Stimulated activated CD4-positive, alpha-beta T cell treated with anti-CD3 and anti-CD28 coated beads, Interleukin-12 subunit alpha, Interleukin-12 subunit beta, amount 100 ng/mL, for 48 hours (primary cell): ENCODE results near the gene COX10.
"Not testable (repeated sequence)": the region's sequence is repeated elsewhere in the genome, so short reads cannot be mapped to it uniquely, and the experiment has no call there.

Experiments used
- DNase-seq, 3 donors: peaks; one replicate each; pipeline ENCODE4 v3.0.0-alpha.2; 2020; ENCODE audit warnings: low read depth in 2 of 3, low spot score in 1 of 3

Gene COX10

DNA sequence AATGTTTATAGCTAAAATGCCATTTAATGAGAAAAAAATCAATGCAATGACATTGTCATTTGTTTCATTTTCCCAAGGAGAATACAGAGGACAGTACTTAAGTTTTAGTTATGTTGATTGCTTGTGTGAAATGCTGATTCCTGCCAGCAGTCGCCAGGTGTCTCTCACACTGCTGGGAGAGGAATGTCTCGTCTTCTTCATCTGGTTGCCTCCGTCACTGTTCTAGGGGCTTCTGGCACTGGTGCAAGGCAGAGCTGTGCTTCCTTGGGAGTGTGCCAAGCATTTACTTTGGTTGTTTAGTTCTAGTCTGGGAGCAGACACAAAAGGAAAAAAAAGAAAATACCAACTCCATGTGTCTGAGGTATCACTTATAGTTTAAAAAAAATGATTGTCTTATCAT lies 107.7 kb downstream of the COX10 start:
- DNase-seq, result not testable (repeated sequence)

DNA sequence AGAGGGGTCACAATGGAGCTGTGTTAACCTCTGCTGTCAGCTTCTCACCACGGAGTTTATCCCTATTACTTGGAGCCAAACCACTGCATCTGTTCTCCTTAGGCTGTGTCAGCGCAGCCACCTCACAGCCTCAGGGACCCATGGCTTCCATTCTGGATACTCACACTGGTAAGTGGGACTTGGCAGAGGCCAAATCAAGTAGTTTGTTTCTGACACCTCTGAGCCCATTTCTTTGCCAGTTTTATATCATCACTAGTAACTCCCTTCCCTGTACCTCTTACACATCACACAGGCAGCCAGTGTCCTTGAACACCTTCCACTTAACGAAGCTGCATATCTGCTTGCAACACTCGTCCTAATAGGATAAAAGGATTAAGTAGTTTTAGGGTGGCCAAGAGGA lies 108.5 kb downstream of the COX10 start:
- not testable (repeated sequence) for DNase-seq

DNA sequence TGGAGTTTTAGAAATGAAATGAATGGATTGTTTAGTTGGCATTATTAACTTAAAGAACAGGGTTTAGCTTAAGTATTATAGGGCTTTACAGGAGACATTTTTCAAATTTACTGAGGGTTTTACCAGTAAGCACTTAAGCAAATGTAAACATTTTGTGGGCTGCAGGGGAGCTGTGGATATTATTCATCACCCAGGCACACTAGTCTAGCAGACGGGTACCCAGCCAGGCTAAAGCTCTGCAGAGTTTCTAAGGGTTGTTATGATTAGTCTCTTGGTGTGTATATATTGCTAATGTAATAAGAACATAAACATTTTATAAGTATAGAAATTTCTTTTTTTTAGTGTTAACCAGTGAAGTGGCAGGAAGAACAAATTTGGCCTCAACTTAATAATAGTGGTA lies 110.6 kb downstream of the COX10 start:
- DNase-seq, result not testable (repeated sequence)

DNA sequence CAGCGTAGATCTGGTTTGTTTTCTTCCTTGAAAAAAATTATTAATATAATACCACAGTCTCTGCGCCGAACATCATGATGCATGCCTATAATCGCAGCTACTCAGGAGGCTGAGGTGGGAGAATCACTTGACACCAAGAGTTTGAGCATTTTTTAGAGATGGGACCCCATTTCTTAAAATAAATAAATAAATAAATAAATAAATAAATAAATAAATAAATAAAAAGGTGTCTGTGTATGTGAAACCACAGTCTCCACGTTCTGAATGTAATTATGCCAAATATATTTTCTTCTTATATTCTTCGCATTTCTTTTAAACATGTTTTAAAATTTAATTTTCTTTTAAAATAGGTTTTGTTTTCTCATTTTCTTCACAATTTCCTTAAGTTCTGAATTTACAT lies 112.8 kb downstream of the COX10 start:
- DNase-seq, result not testable (repeated sequence)

GRCh38 chr17:14184536-14184935 lies 115.2 kb downstream of the COX10 start:
- not testable (repeated sequence) for DNase-seq

DNA sequence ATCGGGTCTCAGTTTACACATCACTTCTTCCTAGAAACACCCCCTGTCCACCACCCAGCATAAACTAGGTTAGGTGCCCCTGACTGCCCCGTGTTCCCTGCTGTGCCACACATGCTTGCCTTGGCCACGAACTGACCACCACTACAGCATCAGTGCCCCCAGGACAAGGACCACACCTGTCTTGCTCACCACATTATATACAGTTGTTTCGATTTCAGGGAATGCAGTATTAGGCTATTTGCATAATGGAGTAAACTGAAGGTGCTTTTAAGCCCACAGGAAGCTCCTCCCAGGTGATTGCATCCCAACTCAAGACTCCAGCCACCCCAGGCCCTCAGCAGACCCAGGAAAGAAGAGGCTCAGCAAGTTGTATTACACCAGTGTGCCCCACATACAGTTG lies 117.1 kb downstream of the COX10 start:
- DNase-seq, result not testable (repeated sequence)

- not testable (repeated sequence) for DNase-seq
Measured at GRCh38 chr17:14190774-14191173, 121.5 kb downstream of the COX10 start.

- DNase-seq, result not testable (repeated sequence)
Measured at GRCh38 chr17:14191469-14191868, 122.2 kb downstream of the COX10 start.

DNA sequence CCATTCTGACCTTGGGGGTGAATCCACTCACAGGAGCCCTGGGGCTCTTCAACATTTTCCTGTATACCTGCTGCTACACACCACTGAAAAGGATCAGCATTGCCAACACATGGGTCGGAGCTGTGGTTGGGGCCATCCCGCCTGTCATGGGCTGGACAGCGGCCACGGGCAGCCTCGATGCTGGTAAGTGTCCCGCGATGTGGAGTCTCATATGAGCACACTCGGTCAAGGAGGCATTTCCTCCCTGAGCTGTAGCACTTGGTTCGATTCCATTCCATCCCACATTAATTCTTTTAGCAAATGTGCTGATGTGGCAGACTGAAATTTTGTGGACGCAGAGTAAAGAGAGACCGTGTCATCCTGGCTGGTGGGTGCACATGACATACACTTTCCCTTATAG lies 122.7 kb downstream of the COX10 start:
- DNase-seq, result not testable (repeated sequence)

DNA sequence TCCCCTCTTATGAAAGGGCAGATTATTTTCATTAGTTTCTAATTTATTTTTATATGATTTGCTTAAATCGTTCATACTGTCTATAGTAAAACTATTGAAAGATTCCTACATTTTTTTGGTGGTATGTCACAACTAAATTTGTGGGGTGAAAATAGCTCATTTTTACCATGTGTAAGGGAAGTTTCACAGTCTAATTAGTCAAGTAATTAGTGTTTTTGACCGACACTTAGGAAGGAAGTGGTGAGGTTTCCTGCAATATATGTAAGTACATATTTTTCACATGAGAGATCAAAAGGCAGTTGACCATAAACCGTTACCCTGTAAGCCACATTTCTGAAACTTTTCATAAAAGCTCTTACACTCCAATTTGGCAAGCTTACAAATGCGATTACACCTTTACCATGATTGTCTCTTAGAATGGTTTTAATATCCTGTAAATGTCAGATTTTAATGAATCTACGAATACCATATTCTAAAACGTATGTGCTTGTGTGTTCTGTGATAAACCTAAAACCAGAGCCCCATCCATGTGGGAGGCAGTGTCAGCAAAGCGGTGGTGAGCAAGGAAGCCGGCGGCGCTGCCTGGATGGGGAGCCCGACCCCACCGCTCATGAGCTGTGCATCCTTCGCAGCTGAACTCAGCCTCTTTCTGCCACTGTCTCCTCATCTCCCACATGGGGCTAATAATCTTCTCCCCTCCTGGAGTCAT lies 123.5 kb downstream of the COX10 start:
- DNase-seq, result not testable (repeated sequence)

GRCh38 chr17:14196377-14196997 lies 127.2 kb downstream of the COX10 start:
- no peak for DNase-seq

- no peak for DNase-seq
Measured at GRCh38 chr17:14197057-14197456, 127.8 kb downstream of the COX10 start.

DNA sequence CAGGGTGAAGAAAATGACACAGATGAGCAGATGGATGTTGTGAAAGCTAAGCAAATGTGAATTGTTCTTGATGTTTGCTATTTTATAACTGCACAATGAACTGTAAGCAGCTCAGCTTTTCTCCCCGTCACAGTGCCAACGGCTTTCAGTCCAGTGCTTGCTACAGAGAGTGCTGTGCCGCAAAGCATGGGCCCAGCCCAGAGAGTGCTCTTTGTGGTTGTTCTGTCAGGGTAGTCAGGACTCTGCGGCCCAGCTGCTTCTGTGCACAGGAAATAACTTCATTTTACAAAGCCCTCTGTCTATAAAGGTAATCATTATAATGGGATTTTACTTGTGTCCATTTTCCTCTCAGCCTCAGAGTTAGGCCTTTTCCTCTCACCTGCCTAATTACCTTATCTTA lies 128.3 kb downstream of the COX10 start:
- DNase-seq, result peak in 2 of 3 donors; percentile 57 to 61

GRCh38 chr17:14198013-14198412 lies 128.7 kb downstream of the COX10 start:
- no peak for DNase-seq

DNA sequence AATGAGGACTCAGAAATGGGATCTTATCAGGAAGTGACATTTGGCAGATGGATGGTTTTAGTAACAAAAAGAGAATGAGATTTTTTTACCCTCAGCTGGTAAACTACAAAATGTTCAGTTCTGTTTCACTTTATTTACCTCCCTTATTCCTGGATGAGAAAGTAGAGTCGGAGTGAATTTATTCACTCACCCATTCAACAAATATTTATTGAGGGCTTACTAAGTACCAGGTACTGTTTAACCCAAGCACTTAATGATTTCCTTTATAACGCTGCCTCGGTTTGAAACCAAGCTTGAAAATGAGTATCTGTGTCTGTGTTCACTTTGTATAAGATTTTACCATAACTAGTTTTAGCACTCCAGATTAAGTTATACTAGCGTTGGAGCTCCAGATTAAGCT lies 129.3 kb downstream of the COX10 start:
- DNase-seq, result no peak

- no peak for DNase-seq
Measured at GRCh38 chr17:14199601-14200000, 130.3 kb downstream of the COX10 start.

DNA sequence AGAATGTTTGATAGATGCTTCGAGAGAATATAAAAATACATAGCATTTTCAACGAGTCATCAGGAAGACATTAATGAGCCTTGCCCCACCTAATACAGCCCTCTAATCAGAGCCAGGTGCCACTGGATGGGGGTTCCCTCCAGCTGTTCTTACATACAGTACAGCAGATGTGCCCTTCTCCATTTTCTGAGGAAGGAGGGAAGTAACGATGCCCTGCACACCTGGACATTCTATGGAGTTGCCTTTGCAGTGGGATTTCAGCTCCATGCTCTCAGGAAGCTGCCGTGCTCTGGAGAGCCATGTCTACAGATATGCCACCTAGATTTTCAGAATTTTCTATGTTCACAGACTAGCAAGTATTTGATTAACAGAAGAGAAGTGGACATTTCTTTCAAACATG lies 131.1 kb downstream of the COX10 start:
- DNase-seq, result no peak

- DNase-seq, result peak in 1 of 3 donors; percentile 40
Measured at GRCh38 chr17:14201021-14201987, 132.0 kb downstream of the COX10 start.

DNA sequence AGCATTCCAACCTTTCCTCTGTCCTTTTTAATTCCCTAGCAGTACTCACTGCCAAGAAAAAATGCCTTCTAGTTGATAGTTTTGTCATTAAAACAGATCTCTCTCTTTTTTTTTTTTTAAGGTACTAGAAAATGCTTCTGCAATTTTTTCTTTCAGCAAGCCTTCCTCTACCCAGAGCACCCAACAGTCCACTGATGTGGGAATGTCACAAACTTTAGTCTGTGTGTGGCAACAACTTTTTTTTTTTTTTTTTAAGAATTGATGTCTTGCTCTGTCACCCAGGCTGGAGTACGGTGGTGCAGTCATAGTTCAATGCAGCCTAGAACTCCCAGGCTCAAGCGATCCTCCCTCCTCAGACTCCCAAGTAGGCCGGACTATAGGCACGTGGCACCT lies 132.7 kb downstream of the COX10 start:
- DNase-seq, result no peak

DNA sequence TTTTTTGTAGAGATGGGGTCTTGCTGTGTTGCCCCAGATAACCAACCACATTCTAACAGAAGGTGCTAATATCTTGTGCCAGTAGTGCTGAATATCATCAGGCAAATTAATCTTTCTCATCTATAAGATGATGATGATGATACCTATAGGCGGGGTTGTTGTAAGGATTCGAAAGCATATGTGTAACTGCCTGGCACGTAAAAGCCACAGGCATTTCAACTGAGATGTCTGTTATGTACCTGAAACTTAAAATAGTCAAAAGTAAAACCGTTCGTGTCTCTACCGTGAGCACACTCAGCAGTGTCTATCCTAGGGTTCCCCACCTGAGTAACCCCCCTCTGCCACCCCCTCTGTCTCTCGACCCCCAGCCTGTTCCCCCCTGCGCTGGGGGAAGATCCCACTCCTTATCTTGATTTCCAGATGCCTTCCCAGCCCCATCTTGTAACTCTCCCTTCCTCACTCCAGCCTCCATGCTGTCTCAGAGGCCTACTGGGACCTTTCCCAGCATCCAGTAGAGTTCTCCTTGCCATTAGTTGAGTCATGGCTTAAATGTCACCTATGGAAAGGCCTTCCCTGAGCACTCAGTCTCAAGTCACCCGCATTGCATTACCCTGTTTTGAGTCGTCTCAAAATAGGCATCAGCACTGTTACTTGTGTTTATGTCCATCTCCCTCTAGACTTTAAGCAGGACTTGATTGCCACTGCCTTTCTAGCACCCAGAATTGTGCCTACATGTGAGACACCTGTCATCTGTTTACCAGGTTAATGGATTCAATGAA lies 133.3 kb downstream of the COX10 start:
- no peak for DNase-seq

DNA sequence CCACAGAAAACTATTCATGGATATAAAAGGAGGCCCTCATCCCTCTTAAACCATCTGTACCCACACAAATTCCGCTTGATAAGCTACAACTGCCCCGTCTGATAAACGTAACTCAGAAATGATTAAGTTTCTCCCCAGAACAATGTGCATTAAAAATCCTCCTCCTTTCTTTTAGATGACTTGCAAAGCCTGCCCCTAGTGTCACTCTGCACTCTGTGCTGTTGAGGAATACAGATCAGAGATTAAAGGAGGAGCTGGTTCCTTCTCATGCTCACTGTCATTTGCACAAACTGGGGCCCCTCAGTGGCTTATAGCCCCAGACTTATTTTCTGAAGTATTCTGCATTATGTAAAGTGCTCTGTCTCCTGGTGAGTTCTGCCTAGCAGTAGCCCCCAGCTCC lies 134.1 kb downstream of the COX10 start:
- no peak for DNase-seq
